Activated B cell treated with CpG ODN at 0.5 μM for 24 hours (primary cell): ENCODE data around the gene C17orf107. TPM values are rescaled to one million over a fixed set of nuclear protein-coding genes. Genes with fewer than 3 reads are reported as not detected.

Experiments
- ATAC-seq: fragments of 200-7000 bp; cut with Tn5 transposase; one replicate; pipeline ENCODE4 v1.10.0; 2021; ENCODE audit warnings: low read depth, mild to moderate bottlenecking, moderate library complexity
- CTCF ChIA-PET: fragments of 350-600 bp; sonication (Branson Sonifier 250); formaldehyde crosslinking; loops from one replicate; lab custom pipeline; 2021; ENCODE audit warnings: antibody characterized with exemption; lab: Charles Lee
- POLR2A ChIA-PET: fragments of 350-600 bp; sonication (Branson Sonifier 250); formaldehyde crosslinking; loops from one replicate; lab custom pipeline; 2021; ENCODE audit warnings: antibody characterized with exemption; lab: Charles Lee
- DNase-seq: peaks from one replicate; pipeline ENCODE4 v3.0.0; 2022
- H3K27ac Mint-ChIP-seq: one replicate; pipeline ENCODE4 v1.8.0; 2020; ENCODE audit warnings: mixed read lengths
- H3K27me3 Mint-ChIP-seq: one replicate; pipeline ENCODE4 v1.8.0; 2021; ENCODE audit warnings: mixed read lengths
- H3K36me3 Mint-ChIP-seq: one replicate; pipeline ENCODE4 v1.8.0; 2021; ENCODE audit warnings: low read depth, mixed read lengths
- H3K4me1 Mint-ChIP-seq: one replicate; pipeline ENCODE4 v1.8.0; 2021; ENCODE audit warnings: mixed read lengths
- H3K4me3 Mint-ChIP-seq: one replicate; pipeline ENCODE4 v1.8.0; 2020; ENCODE audit warnings: mild to moderate bottlenecking, mixed read lengths
- H3K9me3 Mint-ChIP-seq: one replicate; pipeline ENCODE4 v1.8.0; 2020; ENCODE audit warnings: mixed read lengths
- intact Hi-C: fragments of 100-400 bp; cut with micrococcal nuclease; formaldehyde crosslinking; loops from one replicate; pipeline ENCODE4 v1.15.1; 2024
- total RNA-seq: library from RNA; stranded (reverse); gene quantifications from 2 replicates; pipeline ENCODE4 v1.2.3, GENCODE V29; 2022
- TF ChIP-seq, protein P1 (sequence below): fragments of 200-600 bp; IDR thresholded peaks from one replicate; pipeline ENCODE4 v1.8.0; 2022; ENCODE audit warnings: antibody characterized with exemption, mild to moderate bottlenecking

The C17orf107 gene
- total RNA-seq, 1 donor from 2014 or later: 1.8 TPM

DNA sequence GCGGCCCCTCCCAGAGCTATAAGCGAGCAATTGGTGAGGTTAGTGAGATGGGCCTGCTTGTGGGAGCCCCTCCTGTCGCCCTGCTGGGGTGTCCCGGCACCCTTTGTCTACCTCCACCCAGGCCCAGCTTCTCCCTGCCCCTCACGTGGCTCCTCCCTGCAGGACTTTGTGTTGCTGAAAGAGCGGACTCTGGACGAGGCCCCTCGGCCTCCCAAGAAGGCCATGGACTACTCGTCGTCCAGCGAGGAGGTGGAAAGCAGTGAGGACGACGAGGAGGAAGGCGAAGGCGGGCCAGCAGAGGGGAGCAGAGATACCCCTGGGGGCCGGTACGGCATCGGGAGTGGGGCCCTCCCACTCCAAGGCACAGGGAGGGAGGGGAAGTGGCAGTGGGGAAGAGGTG is 6.1 kb upstream of the C17orf107 start:
- TF ChIP-seq, protein P1, sequence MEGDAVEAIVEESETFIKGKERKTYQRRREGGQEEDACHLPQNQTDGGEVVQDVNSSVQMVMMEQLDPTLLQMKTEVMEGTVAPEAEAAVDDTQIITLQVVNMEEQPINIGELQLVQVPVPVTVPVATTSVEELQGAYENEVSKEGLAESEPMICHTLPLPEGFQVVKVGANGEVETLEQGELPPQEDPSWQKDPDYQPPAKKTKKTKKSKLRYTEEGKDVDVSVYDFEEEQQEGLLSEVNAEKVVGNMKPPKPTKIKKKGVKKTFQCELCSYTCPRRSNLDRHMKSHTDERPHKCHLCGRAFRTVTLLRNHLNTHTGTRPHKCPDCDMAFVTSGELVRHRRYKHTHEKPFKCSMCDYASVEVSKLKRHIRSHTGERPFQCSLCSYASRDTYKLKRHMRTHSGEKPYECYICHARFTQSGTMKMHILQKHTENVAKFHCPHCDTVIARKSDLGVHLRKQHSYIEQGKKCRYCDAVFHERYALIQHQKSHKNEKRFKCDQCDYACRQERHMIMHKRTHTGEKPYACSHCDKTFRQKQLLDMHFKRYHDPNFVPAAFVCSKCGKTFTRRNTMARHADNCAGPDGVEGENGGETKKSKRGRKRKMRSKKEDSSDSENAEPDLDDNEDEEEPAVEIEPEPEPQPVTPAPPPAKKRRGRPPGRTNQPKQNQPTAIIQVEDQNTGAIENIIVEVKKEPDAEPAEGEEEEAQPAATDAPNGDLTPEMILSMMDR: no peak
- ChIA-PET POLR2A (no interaction called here), CTCF (interaction anchor here (0.6 kb wide), 1 partner anchor 467 kb away, joined by 4 read pairs; no protein-coding TSS in a partner anchor)
- intact Hi-C loops: no loop called here
- H3K36me3 Mint-ChIP-seq: peaks cover 55% of the 10 kb centered on the region
- ATAC-seq (no peak), DNase-seq (no peak)
- no peaks in the 10 kb centered on the region for H3K27me3 Mint-ChIP-seq
- H3K4me1 Mint-ChIP-seq: peaks cover 7% of the 10 kb centered on the region
- no peaks in the 10 kb centered on the region for H3K9me3 Mint-ChIP-seq
- H3K27ac Mint-ChIP-seq: no peak overlapping the region
- H3K4me3 Mint-ChIP-seq: no peak overlapping the region

DNA sequence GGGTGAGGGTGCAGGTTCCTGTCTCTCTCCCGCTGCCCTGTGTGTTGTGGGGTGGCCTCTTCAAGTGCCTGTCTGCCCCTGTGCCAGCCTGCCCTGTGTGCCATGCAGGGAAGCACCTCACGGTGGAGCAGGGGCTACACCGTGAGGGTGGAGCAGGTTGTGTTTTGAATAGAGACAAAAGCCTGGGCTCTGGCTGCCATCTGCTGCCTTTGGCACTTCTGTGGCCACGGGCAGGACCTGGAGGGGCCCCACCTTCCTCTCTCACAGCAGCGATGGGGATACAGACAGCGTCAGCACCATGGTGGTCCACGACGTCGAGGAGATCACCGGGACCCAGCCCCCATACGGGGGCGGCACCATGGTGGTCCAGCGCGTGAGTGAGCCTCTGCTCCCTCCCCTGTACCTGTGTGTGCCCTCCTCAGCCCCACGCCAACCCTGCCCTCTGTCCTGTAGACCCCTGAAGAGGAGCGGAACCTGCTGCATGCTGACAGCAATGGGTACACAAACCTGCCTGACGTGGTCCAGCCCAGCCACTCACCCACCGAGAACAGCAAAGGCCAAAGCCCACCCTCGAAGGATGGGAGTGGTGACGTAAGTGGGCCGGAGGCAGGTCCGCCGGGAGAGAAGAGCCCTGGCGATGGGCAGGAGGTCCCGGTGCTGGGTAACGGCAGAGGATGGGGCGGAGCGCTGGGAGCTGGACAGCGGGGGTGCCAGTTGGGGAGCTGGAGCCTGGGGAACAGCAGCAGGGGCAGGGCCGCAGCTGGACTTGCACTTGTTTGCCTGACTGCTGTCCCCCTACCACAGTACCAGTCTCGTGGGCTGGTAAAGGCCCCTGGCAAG is 5.4 kb upstream of the C17orf107 start:
- Mint-ChIP-seq H3K4me1 (peaks cover 12% of the 10 kb centered on the region), H3K4me3 (no peak overlapping the region), H3K27ac (no peak overlapping the region), H3K36me3 (peaks cover 55% of the 10 kb centered on the region), H3K27me3 (no peaks in the 10 kb centered on the region), H3K9me3 (no peaks in the 10 kb centered on the region)
- ChIA-PET CTCF (interaction anchor here (1.4 kb wide), 1 partner anchor 184 kb away, joined by 3 read pairs; the partner anchor contains the start of gene ARRB2), POLR2A (no interaction called here)
- DNase-seq (no peak), ATAC-seq (no peak)
- intact Hi-C loops: no loop called here
- TF ChIP-seq, protein P1: no peak

DNA sequence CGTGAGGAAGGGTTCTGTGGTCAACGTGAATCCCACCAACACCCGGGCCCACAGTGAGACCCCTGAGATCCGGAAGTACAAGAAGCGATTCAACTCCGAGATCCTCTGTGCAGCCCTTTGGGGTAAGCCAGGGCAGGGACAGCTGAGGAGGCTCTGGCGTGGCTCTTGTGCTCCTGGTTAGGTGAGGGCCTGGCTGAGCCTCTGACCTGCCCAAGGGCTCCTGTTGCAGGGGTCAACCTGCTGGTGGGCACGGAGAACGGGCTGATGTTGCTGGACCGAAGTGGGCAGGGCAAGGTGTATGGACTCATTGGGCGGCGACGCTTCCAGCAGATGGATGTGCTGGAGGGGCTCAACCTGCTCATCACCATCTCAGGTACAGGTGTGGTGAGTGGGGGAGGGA is 4.2 kb upstream of the C17orf107 start:
- Mint-ChIP-seq H3K27ac (no peak overlapping the region), H3K4me3 (no peak overlapping the region), H3K4me1 (peaks cover 15% of the 10 kb centered on the region), H3K36me3 (peaks cover 52% of the 10 kb centered on the region), H3K27me3 (no peaks in the 10 kb centered on the region), H3K9me3 (no peaks in the 10 kb centered on the region)
- intact Hi-C loops: no loop called here
- TF ChIP-seq, protein P1: no peak
- POLR2A ChIA-PET: no interaction called here
- ATAC-seq: no peak
- DNase-seq: no peak
- CTCF ChIA-PET: interaction anchor here (1.4 kb wide), 1 partner anchor 185 kb away, joined by 3 read pairs; the partner anchor contains the start of gene ARRB2

DNA sequence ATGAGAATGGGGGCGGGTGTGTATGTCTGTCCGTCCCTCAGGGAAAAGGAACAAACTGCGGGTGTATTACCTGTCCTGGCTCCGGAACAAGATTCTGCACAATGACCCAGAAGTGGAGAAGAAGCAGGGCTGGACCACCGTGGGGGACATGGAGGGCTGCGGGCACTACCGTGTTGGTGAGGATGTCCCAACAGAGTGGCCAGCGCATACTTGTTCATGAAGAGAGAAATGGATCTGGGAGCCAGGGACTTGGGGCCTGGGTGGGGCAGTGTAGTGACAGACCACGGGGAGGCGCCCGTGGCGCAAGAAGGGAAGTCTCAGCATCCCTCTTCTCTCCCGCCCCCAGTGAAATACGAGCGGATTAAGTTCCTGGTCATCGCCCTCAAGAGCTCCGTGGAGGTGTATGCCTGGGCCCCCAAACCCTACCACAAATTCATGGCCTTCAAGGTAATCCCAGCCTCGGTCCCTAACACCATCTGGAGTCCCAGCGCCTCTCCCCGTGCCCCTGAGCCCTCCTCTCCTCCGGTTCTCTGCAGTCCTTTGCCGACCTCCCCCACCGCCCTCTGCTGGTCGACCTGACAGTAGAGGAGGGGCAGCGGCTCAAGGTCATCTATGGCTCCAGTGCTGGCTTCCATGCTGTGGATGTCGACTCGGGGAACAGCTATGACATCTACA is 3.5 kb upstream of the C17orf107 start:
- H3K4me3 Mint-ChIP-seq: no peak overlapping the region
- intact Hi-C loops: no loop called here
- peaks cover 21% of the 10 kb centered on the region for H3K4me1 Mint-ChIP-seq
- no peaks in the 10 kb centered on the region for H3K9me3 Mint-ChIP-seq
- ATAC-seq: no peak
- TF ChIP-seq, protein P1: no peak
- ChIA-PET POLR2A (no interaction called here), CTCF (no interaction called here)
- H3K27me3 Mint-ChIP-seq: no peaks in the 10 kb centered on the region
- no peak overlapping the region for H3K27ac Mint-ChIP-seq
- no peak for DNase-seq
- peaks cover 45% of the 10 kb centered on the region for H3K36me3 Mint-ChIP-seq
